GM19324 (cell line): ENCODE data around the gene MYO16.

Experiments
- ATAC-seq: cut with Tn5 transposase; IDR thresholded peaks from one replicate; pipeline ENCODE4 v1.9.1; 2021; ENCODE audit warnings: mild to moderate bottlenecking, moderate library complexity; ENCODE audit not compliant: unreplicated experiment, low FRiP score

The MYO16 gene

DNA sequence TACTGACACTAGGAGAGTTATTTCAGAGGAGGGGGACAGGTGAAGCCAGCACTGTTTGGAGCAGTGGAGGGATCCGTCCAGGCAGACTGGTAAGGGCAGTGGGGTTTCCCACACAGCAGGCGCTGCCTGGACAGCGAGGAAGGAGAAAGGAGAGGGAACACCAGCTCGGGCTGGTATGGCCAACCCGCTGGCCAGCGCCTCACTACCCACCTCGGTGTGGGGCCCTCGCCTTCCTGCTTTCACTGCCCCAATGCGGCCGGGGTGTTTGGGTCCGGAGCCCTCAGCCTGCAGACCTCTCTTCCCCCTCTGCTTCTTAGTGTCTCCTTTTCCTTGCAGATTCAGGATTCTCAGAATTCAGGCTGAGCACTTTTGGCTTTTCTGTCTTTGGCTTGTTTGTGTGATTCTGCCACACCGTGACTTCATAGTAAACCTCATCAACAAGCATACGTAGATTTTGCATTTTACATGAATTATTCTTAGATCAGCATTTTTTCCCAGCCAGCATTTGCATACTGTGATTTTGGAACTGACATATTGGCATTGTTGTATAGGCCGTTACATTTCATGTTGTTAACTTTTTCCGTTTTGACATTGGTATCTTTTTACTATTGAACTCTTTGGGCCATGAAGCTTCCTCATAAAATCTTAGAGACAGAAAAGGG lies 294.1 kb downstream of the MYO16 start:
- no peak for ATAC-seq

DNA sequence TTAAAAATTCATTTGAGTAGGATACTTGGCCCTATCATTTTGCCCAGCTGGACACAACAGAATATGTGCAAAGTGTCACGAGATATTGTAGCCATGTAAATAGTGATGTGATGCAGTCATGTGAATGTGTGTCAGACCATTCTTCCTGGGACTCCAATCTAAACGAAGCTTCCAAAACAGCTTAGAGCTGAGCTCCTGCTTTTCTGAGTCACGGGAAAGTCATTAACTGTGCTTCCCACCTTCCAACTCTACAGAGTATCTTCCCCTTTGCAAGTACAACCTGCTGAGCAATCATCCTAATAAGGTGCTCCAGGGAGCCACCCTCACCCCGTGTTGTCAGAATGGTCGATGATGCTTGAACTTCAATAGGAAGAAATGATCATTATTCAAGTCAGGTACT lies 294.7 kb downstream of the MYO16 start:
- no peak for ATAC-seq

GRCh38 chr13:108924541-108924940 lies 295.1 kb downstream of the MYO16 start:
- no peak for ATAC-seq

DNA sequence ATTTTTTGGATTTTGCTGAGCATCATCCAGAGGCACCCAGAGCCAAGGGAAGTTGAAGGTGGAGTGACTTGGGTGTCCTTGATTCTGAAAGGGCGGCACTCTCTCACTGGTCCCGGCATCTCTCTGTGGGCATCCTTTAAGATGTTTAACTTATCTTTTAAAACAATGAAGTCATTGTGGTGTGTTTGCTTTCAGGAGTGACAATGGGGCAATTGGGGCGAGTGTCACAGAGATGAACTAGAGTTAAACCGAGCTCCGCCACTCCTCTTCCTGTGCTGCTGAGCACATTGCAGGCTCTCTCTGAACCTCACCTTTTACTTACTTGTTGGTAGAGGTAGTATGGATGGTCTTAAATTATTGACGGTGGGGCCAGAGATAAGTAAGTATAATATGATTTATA lies 295.7 kb downstream of the MYO16 start:
- ATAC-seq, result no peak

DNA sequence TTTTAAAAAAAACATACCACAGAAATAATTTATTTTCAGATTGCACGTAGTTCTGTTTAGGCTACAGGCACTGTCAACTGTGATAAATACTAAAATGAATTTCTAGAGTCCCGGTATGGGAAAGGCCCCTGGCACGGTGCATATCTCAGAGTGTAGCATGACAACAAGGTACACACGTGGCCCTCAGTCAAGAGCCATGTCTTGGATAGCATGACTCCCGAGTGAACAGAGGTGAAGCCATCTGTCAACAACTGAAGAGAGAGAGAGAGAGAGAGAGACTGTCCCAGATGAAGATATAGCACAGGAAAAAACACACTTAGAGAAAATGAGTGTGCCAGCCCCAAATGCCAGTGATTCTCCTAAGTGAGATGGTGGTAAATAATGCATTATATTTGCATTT lies 297.5 kb downstream of the MYO16 start:
- no peak for ATAC-seq

DNA sequence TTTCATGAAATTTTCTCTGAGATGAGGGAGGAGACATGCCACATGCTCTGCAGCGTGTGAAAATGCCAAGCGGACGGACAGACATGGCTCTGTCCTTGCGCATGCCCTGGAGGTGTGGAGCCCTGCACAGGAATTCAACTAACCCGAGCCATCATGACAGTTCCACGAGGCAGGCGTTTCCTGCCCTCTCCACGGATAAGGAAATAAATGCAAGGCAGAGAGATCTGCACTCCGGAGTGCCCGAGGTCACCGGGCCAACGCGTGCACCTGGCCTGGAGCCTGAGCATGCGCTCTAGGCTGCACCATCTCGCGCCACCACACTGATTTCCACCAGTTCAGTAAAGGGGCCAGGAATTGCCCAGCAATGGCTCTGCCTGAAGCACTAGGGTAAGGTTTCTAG lies 298.2 kb downstream of the MYO16 start:
- no peak for ATAC-seq

- ATAC-seq, result no peak
Observed at GRCh38 chr13:108929532-108930206, 300.3 kb downstream of the MYO16 start.

- no peak for ATAC-seq
Observed at GRCh38 chr13:108932196-108932595, 302.8 kb downstream of the MYO16 start.

DNA sequence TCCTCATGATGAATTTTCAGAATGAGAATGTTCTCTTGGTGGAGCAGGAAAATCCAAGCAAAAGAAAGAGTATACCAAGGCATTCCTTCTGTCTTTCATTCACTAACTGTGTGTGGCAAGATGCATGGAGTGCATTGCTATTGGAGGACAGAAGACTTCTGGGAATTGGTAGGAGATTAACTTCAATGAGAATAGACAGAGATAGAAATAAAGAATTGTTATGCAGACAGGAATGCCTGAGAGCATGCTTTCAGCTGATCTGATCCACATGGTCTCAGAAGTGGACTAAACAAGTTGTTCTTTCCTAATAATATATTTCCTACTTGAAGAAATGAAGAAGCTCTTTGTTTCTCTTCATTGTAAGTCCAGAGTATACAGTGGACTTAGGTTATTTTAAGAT lies 303.6 kb downstream of the MYO16 start:
- no peak for ATAC-seq

DNA sequence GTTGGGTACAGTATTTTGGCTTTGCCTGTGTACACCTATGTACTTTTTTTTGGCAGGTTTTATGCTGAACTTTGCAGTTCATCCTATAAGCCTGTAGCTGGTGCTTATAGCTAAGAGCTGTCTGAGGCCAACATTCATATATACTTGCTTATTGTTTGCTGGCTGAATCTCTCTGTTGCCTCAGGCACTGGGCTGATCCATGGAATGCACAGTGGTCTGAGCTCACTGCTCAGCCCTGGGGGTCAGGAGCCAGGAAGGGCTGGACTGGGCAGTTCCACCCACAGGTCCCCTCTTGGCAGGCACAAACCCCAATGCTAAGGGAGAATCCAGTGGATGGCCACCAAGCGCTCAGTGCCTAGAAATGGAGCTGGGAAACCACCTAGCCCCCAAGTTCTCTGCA lies 308.7 kb downstream of the MYO16 start:
- no peak for ATAC-seq

GRCh38 chr13:108940121-108940520 lies 310.7 kb downstream of the MYO16 start:
- no peak for ATAC-seq

- ATAC-seq, result no peak
Observed at GRCh38 chr13:108943842-108944241, 314.4 kb downstream of the MYO16 start.

GRCh38 chr13:108944760-108945159 lies 315.3 kb downstream of the MYO16 start:
- ATAC-seq, result no peak

DNA sequence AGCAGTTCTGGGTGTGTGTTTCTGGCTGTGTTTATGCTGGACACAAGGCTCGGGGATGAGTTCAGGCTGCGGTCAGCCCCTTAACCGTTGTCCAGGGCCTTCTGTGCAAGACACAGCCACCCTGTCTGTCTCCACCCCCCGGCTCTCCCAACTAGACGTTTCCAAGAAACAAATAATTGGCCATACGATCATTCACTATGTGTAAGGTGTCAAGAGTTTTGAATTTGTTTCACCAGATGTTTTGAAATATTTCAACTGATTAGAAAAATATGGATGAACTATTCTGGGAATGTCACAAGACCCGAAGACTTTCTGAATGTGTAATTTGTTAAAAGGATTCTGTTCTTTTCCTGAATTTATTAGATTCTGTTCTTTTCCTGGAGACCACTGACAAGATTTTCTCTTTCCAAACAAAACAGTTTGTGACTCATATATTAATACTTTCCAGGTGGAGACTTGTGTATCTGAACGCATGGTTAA lies 318.2 kb downstream of the MYO16 start:
- no peak for ATAC-seq

GRCh38 chr13:108948251-108948671 lies 318.9 kb downstream of the MYO16 start:
- no peak for ATAC-seq

DNA sequence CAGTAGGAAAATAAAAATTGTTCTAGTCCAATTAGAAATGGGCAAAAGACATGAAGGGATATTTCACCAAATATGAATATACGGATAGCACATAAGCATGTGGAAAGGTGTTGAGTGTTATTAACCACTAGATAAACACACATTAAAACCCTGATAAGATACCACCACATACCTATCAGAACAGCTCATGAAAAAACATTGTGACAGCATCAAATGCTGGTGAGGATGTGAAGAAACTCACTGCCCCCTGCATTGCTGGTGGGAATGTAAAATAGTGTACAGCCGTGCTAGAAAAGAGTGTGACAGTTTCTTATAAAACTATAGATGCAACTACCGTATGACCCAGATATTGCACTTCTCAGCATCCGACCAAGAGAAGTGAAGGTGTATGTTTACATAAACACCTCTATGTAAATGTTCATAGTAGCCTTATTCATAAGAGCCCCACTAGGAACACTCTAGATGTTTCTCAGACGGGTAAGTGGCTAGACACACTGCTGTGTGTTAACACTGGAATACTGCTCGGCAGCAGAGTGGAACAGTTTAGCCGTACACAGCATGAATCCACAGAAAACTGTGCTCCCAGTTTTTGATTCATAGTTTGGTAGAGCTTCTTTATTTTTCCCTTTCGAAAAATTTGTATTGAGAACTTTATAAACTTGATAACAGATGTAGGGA lies 321.1 kb downstream of the MYO16 start:
- no peak for ATAC-seq

GRCh38 chr13:108955741-108956140 lies 326.3 kb downstream of the MYO16 start:
- ATAC-seq, result no peak

DNA sequence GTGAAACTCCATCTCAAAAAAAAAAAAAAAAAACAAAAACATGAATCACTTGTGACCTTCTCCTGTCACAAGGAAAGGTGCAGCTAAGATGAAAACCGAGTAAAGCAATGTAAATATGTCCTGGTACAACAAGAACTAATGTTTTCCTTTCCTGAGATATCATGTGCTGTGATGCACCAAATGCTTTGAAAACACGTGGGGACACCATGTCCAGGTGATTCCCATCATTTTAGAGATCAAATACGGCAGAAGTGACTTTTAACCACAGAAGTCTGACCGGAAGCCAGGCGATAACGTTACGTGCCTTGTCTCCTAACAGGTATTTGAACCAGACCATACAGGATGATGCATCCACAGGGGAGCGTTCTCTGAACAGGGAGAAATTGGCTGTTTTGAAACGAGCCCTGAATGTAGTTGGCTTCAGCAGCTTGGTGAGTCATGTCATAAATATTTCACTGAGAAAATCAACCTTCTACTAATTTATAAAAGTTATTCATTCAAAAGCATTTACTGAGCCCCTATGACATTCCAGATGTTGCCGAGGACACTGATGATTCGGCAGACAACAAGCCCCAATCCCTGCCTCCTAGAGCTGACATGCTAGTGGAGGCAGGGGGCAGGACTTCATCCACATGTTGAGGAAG lies 328.1 kb downstream of the MYO16 start:
- ATAC-seq, result no peak

- no peak for ATAC-seq
Observed at GRCh38 chr13:108958013-108958376, 328.6 kb downstream of the MYO16 start.

- no peak for ATAC-seq
Observed at GRCh38 chr13:108959234-108959633, 329.8 kb downstream of the MYO16 start.

DNA sequence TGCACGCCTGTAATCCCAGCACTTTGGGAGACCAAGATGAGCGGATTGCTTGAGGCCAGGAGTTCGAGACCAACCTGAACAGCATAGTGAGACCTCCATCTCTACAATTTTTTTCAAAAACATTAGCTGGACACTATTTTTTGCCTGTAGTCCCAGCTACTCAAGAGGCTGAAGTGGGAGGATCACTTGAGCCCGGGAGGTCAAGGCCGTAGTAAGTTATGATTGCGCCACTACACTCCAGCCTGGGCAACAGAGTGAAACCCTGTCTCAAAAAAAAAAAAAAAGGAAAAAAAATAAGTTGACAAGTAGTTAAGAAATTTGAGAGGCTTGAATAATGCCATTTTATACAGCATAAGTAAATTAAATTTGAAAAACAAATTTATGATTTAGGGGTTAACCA lies 330.6 kb downstream of the MYO16 start:
- no peak for ATAC-seq
